ENCODE data around the gene BTBD9. TPM values are rescaled to one million over a fixed set of nuclear protein-coding genes. Genes with fewer than 3 reads are reported as not detected.

Gene BTBD9
- total and polyA plus RNA-seq, 4 experiments from 2014 or later, result 5.2 to 40.4 (median 32.3) TPM

- peak overlapping the region in 1 of 8 donors; percentile 17 for H3K4me3 Mint-ChIP-seq
- POLR2A ChIA-PET (ENCODE audit: partially characterized antibody), result no interaction called here
- intact Hi-C loops (cut with micrococcal nuclease), result no loop called here
Measured at GRCh38 chr6:38573801-38574395, 65.8 kb downstream of the BTBD9 start.

GRCh38 chr6:38572186-38572813 lies 67.4 kb downstream of the BTBD9 start:
- ChIA-PET CTCF (ENCODE audit: partially characterized antibody) (interaction anchor here (0.7 kb wide), 1 partner anchor 78 kb away, joined by 3 read pairs; no protein-coding TSS in a partner anchor), POLR2A (ENCODE audit: partially characterized antibody) (interaction anchor here (2.6 kb wide), 1 partner anchor 67 kb away, joined by 15 read pairs; the partner anchor contains the start of gene BTBD9)
- Histone ChIP-seq H3K9me3 (ENCODE audit: control insufficient read depth in 1 of 2, low read length in 2 of 2) (no peaks in the 10 kb centered on the region), H3K27ac (ENCODE audit: low read depth, low read length) (peak overlapping the region; percentile 44), H3K4me1 (ENCODE audit: insufficient read depth, low read length) (peaks cover 17% of the 10 kb centered on the region), H3K27me3 (ENCODE audit: insufficient read depth, low read length) (no peaks in the 10 kb centered on the region), H3K4me3 (ENCODE audit: low read length in 2 of 2) (peak overlapping the region in 1 of 2 donors; percentile 22), H3K36me3 (ENCODE audit: insufficient read depth, low read length) (no peaks in the 10 kb centered on the region)
- H3K9me3 Mint-ChIP-seq, result peaks cover 0 to 1% (median 0%) of the 10 kb centered on the region in 8 donors
- peaks cover 18 to 27% of the 10 kb centered on the region in 2 donors for H3K36me3 Mint-ChIP-seq
- H3K27me3 Mint-ChIP-seq, result no peaks in the 10 kb centered on the region
- DNase-seq, result peak in 4 of 5 donors; percentile 56 to 74 (median 68)
- H3K27ac Mint-ChIP-seq, result peak overlapping the region; percentile 73 to 98 (median 95)
- peak overlapping the region; percentile 54 to 86 (median 74) for H3K4me3 Mint-ChIP-seq
- intact Hi-C loops (cut with micrococcal nuclease), result loop anchor here (1.0 kb wide), 1 partner anchor 67 kb away; the partner anchor contains the start of gene BTBD9
- H3K4me1 Mint-ChIP-seq, result peaks cover 13 to 22% (median 17%) of the 10 kb centered on the region in 4 donors

More at GRCh38 chr6:38573801-38574395, 65.8 kb downstream of the BTBD9 start:
- H3K36me3 ChIP-seq (ENCODE audit: insufficient read depth, low read length), result no peaks in the 10 kb centered on the region
- H3K36me3 Mint-ChIP-seq, result peaks cover 32 to 35% of the 10 kb centered on the region in 2 donors
- no peaks in the 10 kb centered on the region for H3K27me3 Mint-ChIP-seq
- no peak overlapping the region for H3K4me3 ChIP-seq (ENCODE audit: low read length in 2 of 2)
- no peak overlapping the region for H3K27ac ChIP-seq (ENCODE audit: low read depth, low read length)
- H3K4me1 Mint-ChIP-seq, result peaks cover 15 to 22% (median 17%) of the 10 kb centered on the region in 4 donors
- no peaks in the 10 kb centered on the region for H3K9me3 ChIP-seq (ENCODE audit: control insufficient read depth in 1 of 2, low read length in 2 of 2)
- H3K27me3 ChIP-seq (ENCODE audit: insufficient read depth, low read length), result no peaks in the 10 kb centered on the region
- peaks cover 17% of the 10 kb centered on the region for H3K4me1 ChIP-seq (ENCODE audit: insufficient read depth, low read length)
- H3K27ac Mint-ChIP-seq, result peak overlapping the region in 4 of 7 donors; percentile 8 to 64 (median 44)
- peaks cover 0 to 1% (median 0%) of the 10 kb centered on the region in 8 donors for H3K9me3 Mint-ChIP-seq
- CTCF ChIA-PET (ENCODE audit: partially characterized antibody), result no interaction called here
- DNase-seq, result no peak

- H3K36me3 Mint-ChIP-seq, result peaks cover 14 to 25% of the 10 kb centered on the region in 2 donors
- ChIA-PET CTCF (ENCODE audit: partially characterized antibody) (no interaction called here), POLR2A (ENCODE audit: partially characterized antibody) (interaction anchor here (2.6 kb wide), 1 partner anchor 68 kb away, joined by 15 read pairs; the partner anchor contains the start of gene BTBD9)
- H3K9me3 Mint-ChIP-seq, result peaks cover 0 to 1% (median 0%) of the 10 kb centered on the region in 8 donors
- intact Hi-C loops (cut with micrococcal nuclease), result loop anchor here (1.0 kb wide), 1 partner anchor 68 kb away; the partner anchor contains the start of gene BTBD9
- no peaks in the 10 kb centered on the region for H3K36me3 ChIP-seq (ENCODE audit: insufficient read depth, low read length)
- peak overlapping the region; percentile 73 to 98 (median 95) for H3K27ac Mint-ChIP-seq
- no peaks in the 10 kb centered on the region for H3K9me3 ChIP-seq (ENCODE audit: control insufficient read depth in 1 of 2, low read length in 2 of 2)
- peaks cover 13 to 22% (median 17%) of the 10 kb centered on the region in 4 donors for H3K4me1 Mint-ChIP-seq
- H3K27me3 Mint-ChIP-seq, result no peaks in the 10 kb centered on the region
- no peaks in the 10 kb centered on the region for H3K27me3 ChIP-seq (ENCODE audit: insufficient read depth, low read length)
- peak overlapping the region; percentile 54 to 86 (median 74) for H3K4me3 Mint-ChIP-seq
- H3K4me3 ChIP-seq (ENCODE audit: low read length in 2 of 2), result peak overlapping the region in 1 of 2 donors; percentile 22
- H3K27ac ChIP-seq (ENCODE audit: low read depth, low read length), result peak overlapping the region; percentile 44
- DNase-seq, result no peak
- peaks cover 17% of the 10 kb centered on the region for H3K4me1 ChIP-seq (ENCODE audit: insufficient read depth, low read length)
Measured at GRCh38 chr6:38571721-38572120, 68.0 kb downstream of the BTBD9 start.

- no peaks in the 10 kb centered on the region for H3K27me3 ChIP-seq (ENCODE audit: insufficient read depth, low read length)
- no peak for DNase-seq
- Mint-ChIP-seq H3K36me3 (peaks cover 18 to 23% of the 10 kb centered on the region in 2 donors), H3K4me3 (no peak overlapping the region), H3K27me3 (no peaks in the 10 kb centered on the region), H3K4me1 (peaks cover 13 to 22% (median 17%) of the 10 kb centered on the region in 4 donors), H3K9me3 (peaks cover 0 to 1% (median 0%) of the 10 kb centered on the region in 8 donors), H3K27ac (peak overlapping the region in 4 of 7 donors; percentile 63 to 95 (median 84))
- H3K4me3 ChIP-seq (ENCODE audit: low read length in 2 of 2), result no peak overlapping the region
- POLR2A ChIA-PET (ENCODE audit: partially characterized antibody), result interaction anchor here (2.6 kb wide), 1 partner anchor 69 kb away, joined by 15 read pairs; the partner anchor contains the start of gene BTBD9
- intact Hi-C loops (cut with micrococcal nuclease), result no loop called here
- no peaks in the 10 kb centered on the region for H3K9me3 ChIP-seq (ENCODE audit: control insufficient read depth in 1 of 2, low read length in 2 of 2)
- no peak overlapping the region for H3K27ac ChIP-seq (ENCODE audit: low read depth, low read length)
- CTCF ChIA-PET (ENCODE audit: partially characterized antibody), result interaction anchor here (1.8 kb wide), 1 partner anchor 77 kb away, joined by 4 read pairs; no protein-coding TSS in a partner anchor
- peaks cover 17% of the 10 kb centered on the region for H3K4me1 ChIP-seq (ENCODE audit: insufficient read depth, low read length)
- H3K36me3 ChIP-seq (ENCODE audit: insufficient read depth, low read length), result no peaks in the 10 kb centered on the region
Measured at GRCh38 chr6:38570750-38571149, 69.0 kb downstream of the BTBD9 start.

GRCh38 chr6:38567436-38567835 lies 72.3 kb downstream of the BTBD9 start:
- H3K27ac ChIP-seq (ENCODE audit: low read depth, low read length), result no peak overlapping the region
- no peaks in the 10 kb centered on the region for H3K27me3 Mint-ChIP-seq
- ChIA-PET CTCF (ENCODE audit: partially characterized antibody) (interaction anchor here (1.1 to 1.2 kb wide), 2 partner anchors 8 to 10 kb away, joined by 3 to 4 read pairs; no protein-coding TSS in a partner anchor), POLR2A (ENCODE audit: partially characterized antibody) (interaction anchor here (1.2 kb wide), 1 partner anchor 72 kb away, joined by 5 read pairs; the partner anchor contains the start of gene BTBD9)
- H3K4me1 ChIP-seq (ENCODE audit: insufficient read depth, low read length), result peaks cover 12% of the 10 kb centered on the region
- no peaks in the 10 kb centered on the region for H3K36me3 ChIP-seq (ENCODE audit: insufficient read depth, low read length)
- no peak overlapping the region for H3K4me3 Mint-ChIP-seq
- no peak overlapping the region for H3K4me3 ChIP-seq (ENCODE audit: low read length in 2 of 2)
- H3K27me3 ChIP-seq (ENCODE audit: insufficient read depth, low read length), result no peaks in the 10 kb centered on the region
- peaks cover 0 to 2% (median 0%) of the 10 kb centered on the region in 8 donors for H3K9me3 Mint-ChIP-seq
- H3K27ac Mint-ChIP-seq, result no peak overlapping the region
- no peaks in the 10 kb centered on the region for H3K9me3 ChIP-seq (ENCODE audit: control insufficient read depth in 1 of 2, low read length in 2 of 2)
- peaks cover 11 to 12% of the 10 kb centered on the region in 2 donors for H3K36me3 Mint-ChIP-seq
- H3K4me1 Mint-ChIP-seq, result peaks cover 10 to 18% (median 16%) of the 10 kb centered on the region in 4 donors
- intact Hi-C loops (cut with micrococcal nuclease), result no loop called here
- DNase-seq, result no peak

- peaks cover 2 to 8% (median 6%) of the 10 kb centered on the region in 4 donors for H3K4me1 Mint-ChIP-seq
- peaks cover 0 to 2% (median 0%) of the 10 kb centered on the region in 8 donors for H3K9me3 Mint-ChIP-seq
- H3K27me3 Mint-ChIP-seq, result no peaks in the 10 kb centered on the region
- intact Hi-C loops (cut with micrococcal nuclease), result no loop called here
- Histone ChIP-seq H3K9me3 (ENCODE audit: control insufficient read depth in 1 of 2, low read length in 2 of 2) (no peaks in the 10 kb centered on the region), H3K36me3 (ENCODE audit: insufficient read depth, low read length) (no peaks in the 10 kb centered on the region), H3K27me3 (ENCODE audit: insufficient read depth, low read length) (no peaks in the 10 kb centered on the region), H3K27ac (ENCODE audit: low read depth, low read length) (no peak overlapping the region), H3K4me1 (ENCODE audit: insufficient read depth, low read length) (peaks cover 3% of the 10 kb centered on the region), H3K4me3 (ENCODE audit: low read length in 2 of 2) (no peak overlapping the region)
- no peak overlapping the region for H3K4me3 Mint-ChIP-seq
- ChIA-PET CTCF (ENCODE audit: partially characterized antibody) (no interaction called here), POLR2A (ENCODE audit: partially characterized antibody) (no interaction called here)
- H3K27ac Mint-ChIP-seq, result no peak overlapping the region
- peaks cover 11% of the 10 kb centered on the region in 2 donors for H3K36me3 Mint-ChIP-seq
- no peak for DNase-seq
Measured at GRCh38 chr6:38566295-38567030, 73.3 kb downstream of the BTBD9 start.

Measured in CD4-positive, alpha-beta memory T cell (primary cell).